Subcutaneous adipose tissue (tissue), 4 donors: ENCODE measurements around the gene NOTCH1. TPM values are rescaled to one million over a fixed set of nuclear protein-coding genes. Genes with fewer than 3 reads are reported as not detected.

Source experiments
- total RNA-seq, 4 donors: library from RNA; depleted of rRNA; stranded (reverse); fragments of >200 nt; gene quantifications; one replicate each; pipeline ENCODE4 v1.1.0, GENCODE V29; 2016
- TF ChIP-seq, protein P1 (sequence below): fragments of 450-650 bp; IDR thresholded peaks from one replicate; pipeline ENCODE4 v1.5.1; 2016; ENCODE audit warnings: low read depth, mild to moderate bottlenecking, control low read depth, antibody characterized with exemption, moderate library complexity

The NOTCH1 gene
- total RNA-seq, 4 donors from 2014 or later = 18.0 to 94.4 (median 21.3) TPM

GRCh38 chr9:136576269-136576626 lies 30.4 kb upstream of the NOTCH1 start:
- TF ChIP-seq, protein P1, sequence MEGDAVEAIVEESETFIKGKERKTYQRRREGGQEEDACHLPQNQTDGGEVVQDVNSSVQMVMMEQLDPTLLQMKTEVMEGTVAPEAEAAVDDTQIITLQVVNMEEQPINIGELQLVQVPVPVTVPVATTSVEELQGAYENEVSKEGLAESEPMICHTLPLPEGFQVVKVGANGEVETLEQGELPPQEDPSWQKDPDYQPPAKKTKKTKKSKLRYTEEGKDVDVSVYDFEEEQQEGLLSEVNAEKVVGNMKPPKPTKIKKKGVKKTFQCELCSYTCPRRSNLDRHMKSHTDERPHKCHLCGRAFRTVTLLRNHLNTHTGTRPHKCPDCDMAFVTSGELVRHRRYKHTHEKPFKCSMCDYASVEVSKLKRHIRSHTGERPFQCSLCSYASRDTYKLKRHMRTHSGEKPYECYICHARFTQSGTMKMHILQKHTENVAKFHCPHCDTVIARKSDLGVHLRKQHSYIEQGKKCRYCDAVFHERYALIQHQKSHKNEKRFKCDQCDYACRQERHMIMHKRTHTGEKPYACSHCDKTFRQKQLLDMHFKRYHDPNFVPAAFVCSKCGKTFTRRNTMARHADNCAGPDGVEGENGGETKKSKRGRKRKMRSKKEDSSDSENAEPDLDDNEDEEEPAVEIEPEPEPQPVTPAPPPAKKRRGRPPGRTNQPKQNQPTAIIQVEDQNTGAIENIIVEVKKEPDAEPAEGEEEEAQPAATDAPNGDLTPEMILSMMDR = no peak

- TF ChIP-seq, protein P1 = no peak
Measured at GRCh38 chr9:136575626-136576268, 29.9 kb upstream of the NOTCH1 start.

DNA sequence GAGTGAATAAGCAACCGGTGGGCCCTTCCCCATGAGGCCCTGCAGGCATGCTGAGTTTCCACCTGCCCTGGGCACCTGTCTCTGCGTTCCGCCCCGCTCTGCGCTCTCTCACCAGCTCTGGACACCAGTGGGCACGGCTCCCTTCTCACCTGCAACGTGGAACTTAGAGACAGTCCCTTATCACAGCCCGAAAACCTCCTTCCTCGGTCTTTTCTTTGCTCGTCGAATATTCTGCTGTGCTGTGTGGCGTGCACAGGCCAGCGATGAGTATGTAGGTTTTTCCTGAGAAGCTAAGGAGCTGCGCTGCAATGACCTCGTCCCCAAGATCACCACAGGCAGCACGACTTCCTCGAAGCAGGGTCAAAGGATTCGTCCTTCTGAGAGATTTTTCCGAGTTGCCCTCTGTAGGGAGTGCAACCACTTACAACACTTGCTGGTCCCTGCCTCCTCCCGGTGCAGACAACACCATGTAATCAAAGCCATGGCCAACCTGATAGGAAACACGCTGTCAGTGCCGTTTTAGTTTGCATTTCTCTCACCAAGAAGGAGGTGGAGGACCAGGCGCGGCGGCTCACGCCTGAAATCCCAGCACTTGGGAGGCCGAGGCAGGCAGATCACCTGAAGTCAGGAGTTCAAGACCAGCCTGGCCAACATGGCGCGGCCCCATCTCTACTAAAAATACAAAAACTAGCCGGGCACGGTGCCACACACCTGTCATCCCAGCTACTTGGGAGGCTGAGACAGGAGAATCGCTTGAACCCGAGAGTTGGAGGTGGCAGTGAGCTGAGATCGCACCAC lies 27.2 kb upstream of the NOTCH1 start:
- TF ChIP-seq, protein P1 = no peak

GRCh38 chr9:136572003-136572827 lies 26.4 kb upstream of the NOTCH1 start:
- TF ChIP-seq, protein P1 = no peak

- TF ChIP-seq, protein P1 = no peak
Measured at GRCh38 chr9:136571531-136571930, 25.7 kb upstream of the NOTCH1 start.

GRCh38 chr9:136570916-136571315 lies 25.1 kb upstream of the NOTCH1 start:
- TF ChIP-seq, protein P1 = no peak
